HG03354 (cell line): ENCODE results near the gene SERP1.
A peak's percentile ranks its signal among the peaks of the same experiment; 100 is the strongest.

Source experiments
- ATAC-seq: cut with Tn5 transposase; IDR thresholded peaks from one replicate; pipeline ENCODE4 v1.9.1; 2021; ENCODE audit warnings: mild to moderate bottlenecking; ENCODE audit not compliant: unreplicated experiment, poor library complexity, severe bottlenecking

SERP1 gene

GRCh38 chr3:150546226-150547044, at the start of gene SERP1, which contains the start of gene EIF2A:
SERP1 (minus strand) TSS chr3:150546496; CDS start chr3:150546135, 361 bp downstream.
EIF2A (plus strand) TSS chr3:150546787; CDS start chr3:150546803, 16 bp downstream.
- peak; percentile 90 for ATAC-seq

- no peak for ATAC-seq
Observed at GRCh38 chr3:150594150-150594549, 47.9 kb upstream of the SERP1 start.

- ATAC-seq, result no peak
Observed at GRCh38 chr3:150589759-150590158, 43.5 kb upstream of the SERP1 start.

- ATAC-seq, result no peak
Observed at GRCh38 chr3:150588027-150588830, 41.9 kb upstream of the SERP1 start.

GRCh38 chr3:150583028-150583427, 36.7 kb upstream of the SERP1 start:
- ATAC-seq, result peak; percentile 77

GRCh38 chr3:150582620-150583019, 36.3 kb upstream of the SERP1 start:
- ATAC-seq, result peak; percentile 79

- ATAC-seq, result no peak
Observed at GRCh38 chr3:150581174-150581573, 34.9 kb upstream of the SERP1 start.

- ATAC-seq, result no peak
Observed at GRCh38 chr3:150577855-150578254, 31.6 kb upstream of the SERP1 start.

- ATAC-seq, result no peak
Observed at GRCh38 chr3:150567328-150567727, 21.0 kb upstream of the SERP1 start.

GRCh38 chr3:150564243-150564642, 17.9 kb upstream of the SERP1 start:
- no peak for ATAC-seq

- ATAC-seq, result no peak
Observed at GRCh38 chr3:150557725-150558124, 11.4 kb upstream of the SERP1 start.

- ATAC-seq, result no peak
Observed at GRCh38 chr3:150556792-150557191, 10.5 kb upstream of the SERP1 start.

- ATAC-seq, result no peak
Observed at GRCh38 chr3:150555859-150556436, 9.7 kb upstream of the SERP1 start.

GRCh38 chr3:150547045-150547741, 897 bp upstream of the SERP1 start:
- ATAC-seq, result no peak

- ATAC-seq, result no peak
Observed at GRCh38 chr3:150545419-150546225, 674 bp downstream of the SERP1 start.

- no peak for ATAC-seq
Observed at GRCh38 chr3:150544726-150545125, 1.6 kb downstream of the SERP1 start.

GRCh38 chr3:150544041-150544440, 2.3 kb downstream of the SERP1 start:
- ATAC-seq, result no peak

GRCh38 chr3:150543531-150543930, 2.8 kb downstream of the SERP1 start:
- ATAC-seq, result no peak

GRCh38 chr3:150543128-150543527, 3.2 kb downstream of the SERP1 start:
- ATAC-seq, result no peak
